ENCODE data around the gene BRCC3.

- no peak for TF ChIP-seq EZH2 (IDR thresholded peaks at IDR 0.05; ENCODE audit: insufficient read depth, poor library complexity, severe bottlenecking)
- no peak for TF ChIP-seq EZH2phosphoT487 (IDR thresholded peaks at IDR 0.05; ENCODE audit: insufficient read depth, low read depth)
Measured at GRCh38 chrX:155112171-155112570, 40.9 kb downstream of the BRCC3 start.
